Neural progenitor cell (in vitro differentiated cells): Measurements from ENCODE around the gene ATP6V0E1.

Source experiments
- CTCF ChIP-seq: fragments of 200-600 bp; sonication (generic); IDR thresholded peaks from 2 replicates; pipeline ENCODE4 v1.5.1; 2017; ENCODE audit warnings: antibody characterized with exemption, mild to moderate bottlenecking
- EZH2 ChIP-seq: fragments of 200-600 bp; sonication (generic); IDR thresholded peaks from 2 replicates; pipeline ENCODE4 v1.6.1; 2017; ENCODE audit warnings: antibody characterized with exemption, mild to moderate bottlenecking, moderate library complexity
- EZH2phosphoT487 ChIP-seq: fragments of 200-600 bp; sonication (generic); IDR thresholded peaks from 2 replicates; pipeline ENCODE4 v1.6.1; 2017; ENCODE audit warnings: antibody characterized with exemption

DNA sequence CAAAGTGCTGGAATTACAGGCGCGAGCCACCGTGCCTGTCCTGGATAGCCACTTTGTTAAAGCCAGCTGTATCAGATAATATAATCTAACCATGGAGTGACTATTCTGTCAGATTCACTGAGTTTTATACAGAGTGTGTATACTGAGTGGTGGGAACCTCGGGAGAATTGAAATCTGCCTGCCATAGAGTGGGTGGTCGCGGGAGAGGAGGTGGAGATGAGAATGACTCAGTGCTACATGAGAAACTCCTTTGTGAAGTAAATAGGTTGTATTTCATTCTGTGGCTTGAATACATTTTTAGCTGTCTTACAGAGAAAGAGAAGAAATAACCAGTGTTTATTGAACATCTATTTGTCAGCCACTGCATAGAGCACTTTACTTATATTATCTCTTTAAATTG is 26.4 kb downstream of the ATP6V0E1 start:
- TF ChIP-seq CTCF (no peak), EZH2phosphoT487 (no peak), EZH2 (no peak)
